HG03159 (cell line): ENCODE data around the gene BACE2.
"Not testable (repeated sequence)": the region's sequence is repeated elsewhere in the genome, so short reads cannot be mapped to it uniquely, and the experiment has no call there.

ENCODE experiments used
- ATAC-seq: cut with Tn5 transposase; IDR thresholded peaks from one replicate; pipeline ENCODE4 v1.9.1; 2021; ENCODE audit warnings: mild to moderate bottlenecking, moderate library complexity; ENCODE audit not compliant: unreplicated experiment

Gene BACE2

DNA sequence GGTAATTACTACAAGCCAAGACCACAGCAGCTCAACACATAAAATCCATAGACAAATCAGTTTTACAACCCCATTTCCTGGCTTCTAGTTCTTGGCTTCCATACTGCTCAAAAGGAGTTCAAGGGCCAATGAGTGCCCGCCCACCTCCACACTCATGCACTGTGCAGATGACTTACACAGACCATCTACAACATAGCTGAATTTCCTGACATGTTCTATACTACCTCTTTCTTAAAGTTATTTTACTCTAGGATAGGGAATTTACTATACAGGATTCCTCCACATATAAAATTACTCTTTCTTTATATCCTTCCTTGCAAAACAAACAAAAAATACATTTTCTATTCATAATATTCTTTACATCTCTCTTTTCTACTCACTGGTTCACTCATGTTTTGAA, 14.6 kb downstream of the BACE2 start:
- no peak for ATAC-seq

DNA sequence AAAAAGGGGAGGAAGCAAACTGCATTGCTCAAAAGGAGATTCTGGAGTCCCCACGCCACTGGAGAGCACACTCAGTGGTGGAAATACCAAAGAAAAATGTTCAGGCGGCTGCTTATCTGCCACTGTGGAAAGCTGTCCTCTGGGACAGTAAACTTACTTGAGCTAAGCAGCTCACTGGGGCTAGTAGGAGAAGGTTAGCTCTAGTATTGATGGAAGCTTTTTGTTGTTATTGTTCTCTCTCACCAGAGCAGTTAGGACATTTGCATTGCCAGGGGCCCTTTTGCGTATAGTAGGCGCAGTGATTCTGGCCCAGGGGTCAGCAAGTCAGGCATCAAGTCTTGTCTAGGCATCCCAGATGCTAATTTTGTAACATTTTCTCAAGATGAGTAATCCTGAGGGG, 15.6 kb downstream of the BACE2 start:
- no peak for ATAC-seq

DNA sequence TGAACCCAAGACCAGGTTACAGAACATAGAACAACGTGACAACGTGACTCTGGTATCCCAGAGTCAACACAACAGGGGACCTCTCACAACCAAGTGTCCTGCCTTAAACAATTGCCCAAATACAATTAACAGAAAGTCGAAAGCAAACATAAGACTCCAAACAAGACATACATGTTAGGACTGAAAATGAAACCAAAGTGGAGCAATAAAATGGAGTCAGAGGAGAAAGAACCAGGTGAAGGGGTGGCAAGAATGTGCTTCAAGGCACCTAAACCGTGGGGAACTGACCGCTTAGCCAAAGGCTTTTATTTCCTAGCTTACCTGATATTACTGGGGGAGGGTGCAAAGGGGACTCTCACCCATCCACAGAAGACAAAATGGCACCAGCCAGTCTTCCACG, 17.8 kb downstream of the BACE2 start:
- ATAC-seq, result no peak

DNA sequence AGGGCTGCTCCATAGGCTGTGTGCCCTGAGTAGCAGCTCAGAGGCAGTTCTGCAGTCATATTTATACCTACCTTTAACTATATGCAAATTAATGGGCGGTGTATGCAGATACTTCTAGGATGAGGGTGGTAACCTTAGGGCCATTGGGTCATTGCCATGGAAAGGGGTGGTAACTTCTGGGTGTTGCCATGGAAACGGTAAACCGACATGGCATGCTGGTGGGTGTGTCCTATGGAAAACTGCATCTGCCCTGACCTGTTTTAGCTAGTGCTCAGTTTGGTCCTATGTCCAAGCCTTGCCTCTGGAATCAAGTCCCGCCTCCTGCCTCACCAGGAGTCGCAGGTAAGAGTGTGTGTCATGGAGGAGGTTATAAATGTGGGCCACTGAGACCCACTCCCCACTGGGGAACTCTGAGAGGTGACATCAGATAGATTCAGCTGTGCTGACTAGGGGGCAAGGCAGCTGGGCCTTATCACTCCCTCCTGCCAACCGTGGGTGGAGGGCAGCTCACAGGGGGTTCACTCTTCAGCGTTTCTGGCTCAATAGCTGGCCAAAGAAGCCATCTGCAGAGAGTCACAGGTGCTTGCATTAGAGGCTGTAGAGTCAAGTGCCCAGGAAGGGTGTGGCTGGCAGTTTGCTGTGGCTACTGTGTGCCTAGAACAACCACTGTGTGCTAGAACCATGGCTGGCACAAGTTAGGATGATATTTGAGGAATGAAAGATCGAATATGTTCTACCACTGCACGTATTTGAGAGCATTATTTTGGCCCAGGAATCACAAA, 19.0 kb downstream of the BACE2 start:
- ATAC-seq, result no peak

DNA sequence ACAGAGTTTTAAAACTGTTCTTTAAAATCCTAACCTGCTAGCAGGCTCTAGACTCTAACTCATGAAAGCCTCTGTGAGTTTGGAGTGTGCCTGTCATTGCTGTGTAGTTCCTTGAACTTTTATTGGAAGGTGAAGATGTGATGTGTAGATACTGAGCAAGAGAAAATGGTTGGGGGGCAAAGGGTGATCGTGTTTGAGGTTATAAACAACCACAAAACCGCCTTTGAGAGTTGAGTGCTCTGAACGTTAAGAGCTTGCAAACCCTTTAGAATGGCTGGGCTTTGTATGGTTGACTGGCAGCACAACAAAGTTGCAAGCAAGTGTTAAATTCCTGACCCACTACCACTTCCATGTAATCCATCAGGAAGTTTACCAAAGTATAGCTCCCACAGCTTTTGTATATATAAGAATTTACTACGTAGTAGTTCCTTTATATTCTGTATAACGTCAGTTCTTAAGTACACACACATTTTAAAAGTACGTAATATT, 19.6 kb downstream of the BACE2 start:
- no peak for ATAC-seq

DNA sequence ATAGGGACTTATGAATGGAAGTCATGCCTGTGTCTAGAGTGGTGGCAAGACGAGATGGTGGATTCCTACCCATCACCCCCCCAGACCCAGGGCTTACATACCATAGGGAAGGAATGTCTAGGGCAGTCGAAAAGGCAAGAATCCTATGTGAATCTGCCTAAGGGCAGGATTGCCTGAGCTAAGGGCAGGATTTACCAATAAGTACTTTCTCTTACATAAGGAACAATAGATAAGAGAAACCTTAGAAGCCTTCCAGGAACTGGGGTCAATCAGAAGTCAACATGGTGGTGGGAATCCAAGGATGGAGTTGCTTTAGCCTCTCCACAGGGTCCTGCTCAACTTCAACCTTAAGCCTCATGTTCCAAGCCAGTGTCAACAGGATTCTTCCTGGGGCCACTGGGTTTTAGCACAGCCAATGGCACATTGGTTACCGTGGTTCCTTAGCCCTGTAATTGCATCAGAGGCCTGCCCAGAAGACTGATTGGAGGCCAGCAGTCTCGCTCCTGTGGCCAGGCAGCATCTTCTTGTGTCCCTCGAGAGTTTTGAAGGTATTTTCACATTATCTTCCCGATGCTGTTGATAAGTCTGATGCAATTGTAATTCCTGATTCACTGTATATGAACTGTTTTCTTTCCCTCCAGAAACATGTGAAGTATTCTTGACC, 20.7 kb downstream of the BACE2 start:
- no peak for ATAC-seq

DNA sequence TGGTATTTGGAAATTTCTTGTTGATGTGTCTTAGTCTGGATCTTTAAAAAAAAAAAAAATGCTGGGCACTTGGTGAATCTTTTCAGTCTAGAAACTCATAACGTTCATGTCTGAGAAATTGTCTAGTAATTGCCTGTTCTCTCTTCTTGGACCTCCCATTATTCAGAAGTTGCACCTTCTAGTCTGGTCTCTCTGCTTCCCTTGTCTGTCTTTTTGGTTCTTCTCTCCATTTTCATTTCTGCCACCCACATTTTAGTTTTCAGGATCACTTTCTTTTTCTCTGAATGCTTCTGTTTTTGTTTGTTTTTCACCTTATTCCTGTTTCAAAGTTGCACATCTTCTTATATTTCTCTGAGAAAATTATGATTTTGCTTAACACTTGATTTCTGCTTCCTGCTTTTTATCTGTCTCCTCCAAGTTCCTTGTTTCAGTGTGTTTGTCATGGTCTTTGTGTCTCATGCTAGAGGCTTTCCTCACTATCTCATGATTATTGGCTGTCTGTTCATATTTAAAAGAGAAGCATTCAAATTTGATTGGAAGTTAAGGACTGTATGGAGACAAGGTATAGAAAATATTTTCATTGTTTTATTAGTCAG, 21.3 kb downstream of the BACE2 start:
- no peak for ATAC-seq

DNA sequence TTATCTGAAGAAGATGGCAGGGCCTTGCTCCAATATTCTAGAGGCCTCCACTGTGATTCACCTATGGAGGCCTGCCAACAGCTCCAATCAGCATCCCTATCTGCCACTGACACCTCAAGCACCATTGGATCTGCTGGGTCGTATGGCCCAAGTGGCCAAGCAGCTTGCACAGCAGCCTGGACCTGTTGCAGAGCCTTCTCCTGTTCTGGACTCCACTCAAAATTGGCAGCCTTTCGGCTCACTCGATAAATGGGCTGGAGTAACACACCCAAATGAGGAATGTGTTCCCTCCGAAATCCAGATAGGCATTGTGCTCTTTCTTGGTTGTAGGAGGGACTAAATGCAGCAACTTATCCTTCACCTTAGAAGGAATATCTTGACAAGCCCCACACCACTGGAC, 24.6 kb downstream of the BACE2 start:
- ATAC-seq, result not testable (repeated sequence)

DNA sequence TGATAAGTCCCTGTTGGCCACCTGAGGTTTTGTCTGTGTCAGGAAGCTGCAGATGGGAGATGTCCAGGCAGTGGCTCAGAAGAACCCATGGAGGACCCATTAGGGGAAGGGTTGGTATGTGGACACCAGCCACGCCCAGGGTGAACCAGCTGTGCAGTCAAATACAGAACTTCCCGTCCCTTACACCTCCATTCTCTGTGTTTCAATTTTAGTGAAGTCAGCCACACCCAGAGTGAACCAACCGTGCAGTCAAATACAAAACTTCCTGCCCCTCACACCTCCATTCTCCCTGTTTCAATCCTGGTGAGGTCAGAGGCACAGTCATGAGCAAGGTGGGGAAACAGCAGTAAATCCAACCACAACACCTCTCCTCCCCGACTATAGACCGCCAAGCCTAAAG, 27.4 kb downstream of the BACE2 start:
- no peak for ATAC-seq

DNA sequence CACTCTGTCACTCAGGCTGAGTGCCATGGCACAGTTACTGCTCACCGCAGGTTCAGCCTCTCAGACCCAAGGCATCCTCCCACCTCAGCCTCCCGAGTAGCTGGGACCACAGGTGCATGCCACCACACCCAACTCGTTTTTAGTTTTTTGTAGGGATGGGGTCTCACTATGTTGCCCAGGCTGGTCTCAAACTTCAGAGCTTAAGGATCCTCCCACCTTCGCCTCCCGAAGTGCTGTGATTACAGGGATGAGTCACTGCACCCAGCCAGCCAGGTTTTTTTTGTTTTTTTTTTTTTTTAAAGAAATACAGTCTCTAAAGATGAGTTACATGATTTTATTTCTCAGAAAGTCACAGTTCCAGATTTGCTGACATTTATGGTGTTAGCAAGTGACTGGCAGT, 29.0 kb downstream of the BACE2 start:
- no peak for ATAC-seq

DNA sequence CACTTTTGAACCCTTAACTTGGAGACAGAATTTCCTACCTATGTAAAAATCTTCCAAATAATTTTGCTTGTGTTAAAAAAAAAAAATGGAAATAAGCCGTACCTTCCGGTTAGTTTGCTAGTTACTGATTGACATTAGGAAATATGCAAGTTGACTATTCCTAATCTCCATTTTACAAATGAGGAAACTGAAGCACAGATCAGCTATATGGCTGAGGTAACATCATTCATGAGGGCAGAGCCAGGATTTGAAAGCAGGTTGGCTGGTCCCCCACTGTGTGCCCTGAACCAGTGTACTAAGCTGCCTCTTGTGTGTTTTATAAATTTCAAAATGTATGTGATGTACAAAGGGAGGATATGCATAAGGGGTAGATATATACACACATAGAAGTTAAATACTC, 29.6 kb downstream of the BACE2 start:
- no peak for ATAC-seq

DNA sequence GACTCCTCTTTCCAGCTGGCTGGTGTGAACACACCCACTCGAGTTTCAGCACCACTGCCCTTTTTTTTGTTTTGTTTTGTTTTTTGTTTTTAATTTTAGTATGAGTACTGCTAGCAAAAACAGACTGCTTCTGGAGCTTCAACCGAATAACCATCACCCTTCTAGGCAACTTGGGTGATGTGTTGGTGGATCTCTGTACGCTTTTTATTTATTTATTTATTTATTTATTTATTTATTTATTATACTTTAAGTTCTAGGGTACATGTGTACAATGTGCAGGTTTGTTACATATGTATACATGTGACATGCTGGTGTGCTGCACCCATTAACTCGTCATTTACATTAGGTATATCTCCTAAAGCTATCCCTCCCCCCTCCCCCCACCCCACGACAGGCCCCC, 30.7 kb downstream of the BACE2 start:
- not testable (repeated sequence) for ATAC-seq

DNA sequence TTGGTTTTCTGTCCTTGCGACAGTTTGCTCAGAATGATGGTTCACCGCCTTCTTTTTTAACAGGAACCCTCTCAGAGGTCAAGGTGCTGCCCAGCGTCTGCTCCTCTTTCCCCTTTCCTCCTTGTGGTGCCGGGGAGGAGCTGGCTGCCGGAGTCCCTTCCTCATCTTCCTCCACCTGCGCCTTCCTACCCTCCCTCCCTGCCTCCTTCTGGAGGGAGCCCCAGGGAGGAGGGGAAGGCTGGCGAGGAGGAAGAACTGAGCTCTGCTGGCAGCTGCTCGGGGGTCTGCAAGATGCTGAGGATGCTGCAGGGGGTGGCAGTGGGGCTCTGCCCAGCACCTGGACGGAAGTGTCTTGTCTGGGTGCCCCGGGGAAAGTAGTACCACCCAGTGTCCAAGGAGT, 31.2 kb downstream of the BACE2 start:
- no peak for ATAC-seq

DNA sequence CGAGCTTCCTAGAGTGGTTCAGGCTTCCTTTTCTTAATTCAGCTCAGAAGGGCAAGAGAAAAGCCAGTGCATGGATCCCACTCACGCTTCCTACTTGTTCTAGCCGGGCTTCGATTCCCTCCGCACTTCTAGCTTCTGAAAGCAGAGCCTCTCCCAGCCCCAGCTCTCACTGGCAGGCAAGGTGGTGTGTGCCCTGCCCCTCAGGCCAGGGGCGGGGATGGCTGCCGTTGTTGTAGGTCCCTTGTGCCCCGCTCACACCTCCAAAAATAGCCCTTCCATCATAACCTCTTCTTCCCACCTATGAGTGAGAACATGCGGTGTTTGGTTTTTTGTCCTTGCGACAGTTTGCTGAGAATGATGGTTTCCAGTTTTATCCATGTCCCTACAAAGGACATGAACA, 31.6 kb downstream of the BACE2 start:
- no peak for ATAC-seq

DNA sequence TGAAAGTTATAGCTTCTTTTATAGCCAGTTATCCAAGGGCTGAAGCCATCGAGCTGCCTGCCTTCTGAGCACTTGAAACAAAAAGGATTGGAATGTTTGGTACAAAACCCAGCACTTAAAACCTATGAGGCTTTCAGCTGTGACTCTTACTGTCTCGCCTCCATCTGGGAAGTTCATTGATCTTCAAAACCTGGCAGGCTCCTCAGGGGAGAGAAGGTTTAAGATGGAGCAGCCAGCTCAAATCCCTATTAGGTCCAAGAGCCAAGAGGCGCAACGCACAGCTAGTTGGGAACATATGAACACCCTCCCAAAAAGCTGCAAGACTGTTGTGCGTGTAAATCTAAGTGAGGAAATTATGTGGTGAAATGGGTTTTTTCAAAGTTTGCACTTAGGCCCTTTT, 33.4 kb downstream of the BACE2 start:
- ATAC-seq, result no peak

DNA sequence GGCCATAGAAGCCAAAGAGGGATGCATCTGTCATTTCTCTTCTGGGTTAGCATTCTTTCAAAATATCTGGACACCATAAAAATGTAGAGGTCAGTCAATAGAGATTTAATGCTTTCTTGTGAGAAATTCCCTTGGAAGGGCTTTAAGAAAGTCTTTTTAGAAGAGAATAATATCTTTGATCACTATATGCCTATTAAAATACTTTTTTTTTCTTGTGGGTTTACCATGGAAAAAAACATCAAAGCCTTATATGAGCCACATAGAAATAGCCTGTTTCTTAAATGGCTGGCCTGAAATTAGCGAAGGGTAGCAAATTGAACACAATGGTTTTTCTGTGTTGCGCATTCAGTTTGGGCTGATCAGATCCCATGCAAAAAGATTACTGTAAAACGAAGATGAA, 36.8 kb downstream of the BACE2 start:
- ATAC-seq, result no peak

DNA sequence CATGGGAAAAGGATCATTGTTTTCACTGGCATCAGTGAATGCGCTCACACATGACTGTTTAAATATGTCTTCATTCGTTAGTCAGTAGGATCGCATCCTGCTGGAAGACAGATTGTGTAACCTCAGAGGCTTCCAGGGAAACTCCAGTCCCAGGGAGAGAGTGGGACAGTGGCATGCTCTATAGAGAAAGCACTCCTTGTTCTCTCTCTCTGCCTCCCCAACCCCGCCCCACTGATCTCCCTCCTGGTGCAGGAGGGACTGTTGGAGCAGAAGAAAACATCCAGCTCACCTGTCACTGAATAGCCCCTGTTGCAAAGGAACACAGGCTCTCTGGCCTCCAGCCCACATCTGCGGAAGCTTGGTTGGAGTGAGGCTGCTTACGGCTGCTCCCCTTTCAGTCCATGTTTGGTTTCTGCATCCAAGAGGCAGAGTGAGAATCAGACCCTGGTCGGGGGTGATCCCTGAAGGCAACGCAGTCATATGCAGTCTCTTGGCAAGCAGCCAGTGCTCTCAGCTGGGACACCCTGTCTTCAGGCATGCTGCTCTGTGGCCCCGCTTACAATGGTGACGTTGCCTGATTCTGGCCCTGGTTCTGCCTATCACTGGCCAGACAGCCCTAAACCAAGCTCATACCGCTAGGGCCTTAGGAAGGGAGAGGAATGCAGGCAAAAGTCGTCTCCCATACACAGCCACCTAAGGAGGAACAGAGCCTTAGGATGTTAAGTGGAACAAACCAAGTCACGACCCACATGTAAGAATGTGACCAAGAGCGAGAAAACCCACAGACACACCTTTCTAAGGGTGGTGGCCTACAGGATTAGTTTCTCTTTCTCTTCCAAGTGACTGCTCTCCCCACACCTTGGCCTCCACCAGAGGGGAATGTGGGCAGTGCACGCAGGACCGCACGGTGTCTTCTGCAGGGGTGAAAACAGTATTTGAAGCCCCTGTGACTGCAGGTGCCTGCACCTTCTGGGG, 39.7 kb downstream of the BACE2 start:
- ATAC-seq, result no peak

DNA sequence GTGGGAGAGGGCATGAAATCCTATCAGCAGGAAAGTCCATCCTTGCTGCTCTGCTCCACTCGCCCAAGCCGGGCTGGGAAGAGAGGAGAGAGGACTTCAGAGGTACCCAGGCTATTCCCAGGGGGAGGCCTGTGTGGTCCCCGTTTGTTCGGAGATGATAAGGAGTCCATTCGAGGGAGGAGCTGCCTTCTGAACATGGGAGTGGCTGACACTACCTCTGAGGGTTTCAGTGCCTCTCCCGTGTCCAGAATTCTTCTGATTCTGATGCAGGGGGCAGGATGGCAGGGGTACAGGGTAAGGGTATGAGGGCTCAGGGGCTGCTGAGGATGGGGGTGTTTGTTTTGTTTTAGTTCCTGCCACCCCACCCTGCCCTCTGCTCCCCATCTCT, 40.4 kb downstream of the BACE2 start:
- no peak for ATAC-seq

DNA sequence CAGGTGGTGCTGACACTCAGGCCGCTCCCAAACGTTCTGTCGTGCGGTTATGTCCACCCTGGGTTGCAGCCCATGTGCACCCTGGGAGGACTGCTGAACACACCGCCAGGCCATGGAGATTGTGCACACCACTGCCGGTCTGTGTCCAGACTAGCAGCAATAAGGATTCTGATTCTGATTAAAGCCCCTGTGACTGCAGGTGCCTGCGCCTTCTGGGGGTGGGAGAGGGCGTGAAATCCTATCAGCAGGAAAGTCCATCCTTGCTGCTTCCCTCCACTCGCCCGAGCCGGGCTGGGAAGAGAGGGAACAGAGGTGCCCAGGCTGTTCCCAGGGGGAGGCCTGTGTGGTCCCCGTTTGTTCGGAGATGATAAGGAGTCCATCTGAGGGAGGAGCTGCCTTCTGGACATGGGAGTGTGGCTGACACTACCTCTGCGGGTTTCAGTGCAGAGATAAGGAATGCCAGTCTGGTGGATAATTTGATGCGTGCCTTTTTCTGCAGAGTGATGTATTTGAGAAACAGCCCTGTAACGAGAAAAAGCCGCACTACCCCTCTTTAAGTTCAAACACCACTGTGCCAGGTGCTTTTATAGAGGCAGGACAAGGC, 41.2 kb downstream of the BACE2 start:
- no peak for ATAC-seq

DNA sequence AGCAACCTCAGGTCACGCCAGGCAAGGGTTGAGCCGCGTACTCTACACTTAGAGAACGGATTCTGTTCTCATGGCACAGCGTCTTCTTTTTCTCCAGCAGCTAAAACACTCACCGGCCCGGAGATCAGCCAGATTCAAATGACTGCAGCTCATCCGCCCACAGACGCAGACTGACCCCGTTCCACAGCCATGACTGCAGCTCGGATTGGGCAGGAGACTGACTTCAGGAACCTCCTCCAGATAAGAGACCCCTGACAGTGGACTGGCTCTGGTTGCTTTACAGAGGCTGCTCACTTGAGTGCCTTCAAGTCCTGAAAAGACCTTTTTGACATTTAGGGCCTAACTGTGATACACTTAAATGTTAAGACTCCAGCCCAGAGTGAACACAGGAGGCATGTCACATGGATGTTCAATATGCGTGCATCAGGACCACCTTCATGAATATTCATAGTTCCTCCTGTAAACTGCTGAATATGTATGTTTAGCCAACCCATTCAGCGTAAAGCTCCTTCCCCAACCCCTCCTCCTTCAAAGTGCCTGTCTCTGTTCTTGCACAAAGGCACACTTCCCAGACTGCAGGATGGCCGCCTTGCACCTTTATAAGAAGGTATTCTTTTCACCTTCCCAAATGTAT, 42.6 kb downstream of the BACE2 start:
- no peak for ATAC-seq
